WERI-Rb-1 (cell line): ENCODE measurements around the gene SAMHD1.

Source experiments
- DNase-seq: peaks from one replicate; pipeline ENCODE4 v3.0.0-alpha.2; 2020
- H3K27ac ChIP-seq: fragments of 250-450 bp; sonication (Bioruptor Pico); 2 replicates; pipeline ENCODE4 v1.5.1; 2020; ENCODE audit warnings: mild to moderate bottlenecking, moderate library complexity
- H3K27me3 ChIP-seq: fragments of 250-450 bp; sonication (Bioruptor Pico); 2 replicates; pipeline ENCODE4 v1.5.1; 2021; ENCODE audit warnings: mild to moderate bottlenecking, low read depth, moderate library complexity; ENCODE audit not compliant: insufficient read depth, severe bottlenecking
- H3K36me3 ChIP-seq: fragments of 250-450 bp; sonication (Bioruptor Pico); 2 replicates; pipeline ENCODE4 v1.5.1; 2020; ENCODE audit warnings: mild to moderate bottlenecking, moderate library complexity
- H3K4me3 ChIP-seq: 2 replicates; pipeline ENCODE4 v1.5.1; 2011; ENCODE audit warnings: low read depth, mild to moderate bottlenecking, control low read depth, low read length
- H3K9me3 ChIP-seq: fragments of 250-450 bp; sonication (Bioruptor Pico); 2 replicates; pipeline ENCODE4 v1.5.1; 2021; ENCODE audit warnings: mild to moderate bottlenecking, moderate library complexity; ENCODE audit not compliant: severe bottlenecking
- CTCF ChIP-seq: IDR thresholded peaks from 2 replicates; pipeline ENCODE4 v1.5.1; 2011; ENCODE audit warnings: low read depth, mild to moderate bottlenecking, control low read depth, inconsistent platforms, low read length

The SAMHD1 gene

GRCh38 chr20:36893801-36894200 lies 57.7 kb downstream of the SAMHD1 start:
- Histone ChIP-seq H3K9me3 (no peaks in the 10 kb centered on the region), H3K27ac (no peak overlapping the region), H3K27me3 (no peaks in the 10 kb centered on the region), H3K36me3 (peaks cover 3% of the 10 kb centered on the region), H3K4me3 (no peak overlapping the region)
- DNase-seq: no peak
- TF ChIP-seq CTCF: no peak

GRCh38 chr20:36891211-36891610 lies 60.3 kb downstream of the SAMHD1 start:
- H3K27me3 ChIP-seq: no peaks in the 10 kb centered on the region
- H3K36me3 ChIP-seq: peaks cover 3% of the 10 kb centered on the region; the same call in 1 of the 2 replicates
- DNase-seq: no peak
- H3K9me3 ChIP-seq: no peaks in the 10 kb centered on the region
- no peak overlapping the region for H3K4me3 ChIP-seq
- no peak overlapping the region for H3K27ac ChIP-seq
- TF ChIP-seq CTCF: no peak

GRCh38 chr20:36890586-36890985 lies 60.9 kb downstream of the SAMHD1 start:
- Histone ChIP-seq H3K9me3 (no peaks in the 10 kb centered on the region), H3K27ac (no peak overlapping the region), H3K27me3 (no peaks in the 10 kb centered on the region), H3K4me3 (no peak overlapping the region), H3K36me3 (no peaks in the 10 kb centered on the region; the same call in 1 of the 2 replicates)
- no peak for TF ChIP-seq CTCF
- no peak for DNase-seq

GRCh38 chr20:36888880-36889516 lies 62.5 kb downstream of the SAMHD1 start:
- no peak for TF ChIP-seq CTCF
- H3K27me3 ChIP-seq: no peaks in the 10 kb centered on the region
- no peak overlapping the region for H3K4me3 ChIP-seq
- no peak for DNase-seq
- H3K27ac ChIP-seq: no peak overlapping the region
- no peaks in the 10 kb centered on the region for H3K9me3 ChIP-seq
- no peaks in the 10 kb centered on the region; the same call in 1 of the 2 replicates for H3K36me3 ChIP-seq

- no peak for DNase-seq
- no peaks in the 10 kb centered on the region for H3K9me3 ChIP-seq
- peak overlapping the region; percentile 62 for H3K27ac ChIP-seq
- peak overlapping the region; percentile 32 for H3K4me3 ChIP-seq
- no peaks in the 10 kb centered on the region for H3K36me3 ChIP-seq
- H3K27me3 ChIP-seq: no peaks in the 10 kb centered on the region
- no peak for TF ChIP-seq CTCF
These were observed 63.8 kb downstream of the SAMHD1 start for GRCh38 chr20:36887752-36888090.
